T-helper 1 cell (primary cell): ENCODE data around the gene TSPAN32.
"Not testable (repeated sequence)": the region's sequence is repeated elsewhere in the genome, so short reads cannot be mapped to it uniquely, and the experiment has no call there.

Experiments
- DNase-seq, 5 donors: peaks; one replicate each; pipeline ENCODE4 v3.0.0-alpha.2; 2012 to 2020

The TSPAN32 gene

DNA sequence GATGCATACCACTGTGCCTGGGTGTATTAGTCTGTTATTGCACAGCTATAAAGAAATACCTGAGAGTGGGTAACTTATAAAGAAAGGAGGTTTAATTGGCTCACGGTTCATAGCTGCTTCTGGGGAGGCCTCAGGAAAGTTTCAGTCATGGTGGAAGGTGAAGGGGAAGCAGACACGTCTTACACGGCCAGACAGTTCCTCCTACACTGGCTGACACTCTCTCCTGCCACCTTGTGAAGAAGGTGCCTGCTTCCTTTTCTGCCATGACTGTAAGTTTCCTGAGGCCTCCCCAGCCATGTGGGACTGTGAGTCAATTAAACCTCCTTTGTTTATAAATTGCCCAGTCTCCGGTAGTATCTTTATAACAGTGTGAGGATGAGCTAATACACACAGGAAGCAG is 41.7 kb downstream of the TSPAN32 start:
- DNase-seq, result no peak

DNA sequence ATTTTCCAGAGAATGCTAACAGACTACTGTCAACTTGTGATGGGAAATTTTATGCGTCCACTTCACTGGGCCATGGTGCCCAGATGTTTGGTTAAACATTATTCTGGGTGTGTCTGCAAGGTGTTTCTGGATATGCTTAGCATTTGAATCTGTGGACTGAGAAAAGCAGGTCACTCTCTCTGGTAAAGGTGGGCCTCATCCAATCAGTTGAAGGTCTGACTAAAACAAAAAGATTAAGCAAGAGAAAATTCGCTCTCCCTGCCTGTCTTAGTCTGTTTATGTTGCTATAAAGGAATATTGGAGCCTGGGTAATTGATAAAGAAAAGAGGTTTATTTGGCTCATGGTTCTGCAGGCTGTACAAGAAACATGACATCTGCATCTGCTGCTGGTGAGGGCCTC is 43.2 kb downstream of the TSPAN32 start:
- DNase-seq, result no peak

DNA sequence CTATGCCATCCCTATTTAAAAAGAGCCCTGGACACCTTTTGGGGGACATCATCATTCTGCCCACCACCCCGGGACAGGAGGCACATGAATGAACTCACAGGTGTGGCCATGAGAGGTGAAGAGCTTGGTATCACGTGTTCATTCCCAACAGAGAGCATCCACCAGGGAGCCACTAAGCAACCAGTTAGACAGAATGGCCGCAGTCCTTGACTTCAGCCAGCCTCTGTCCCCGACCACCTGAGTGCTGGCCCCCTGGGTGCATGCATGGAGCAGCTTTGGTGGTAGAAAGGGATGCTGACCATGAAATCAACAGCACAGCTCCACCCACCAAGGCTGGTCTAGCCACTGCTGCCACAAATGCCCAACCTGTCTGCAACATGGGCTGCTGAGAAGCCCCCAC is 44.2 kb downstream of the TSPAN32 start:
- DNase-seq, result no peak

DNA sequence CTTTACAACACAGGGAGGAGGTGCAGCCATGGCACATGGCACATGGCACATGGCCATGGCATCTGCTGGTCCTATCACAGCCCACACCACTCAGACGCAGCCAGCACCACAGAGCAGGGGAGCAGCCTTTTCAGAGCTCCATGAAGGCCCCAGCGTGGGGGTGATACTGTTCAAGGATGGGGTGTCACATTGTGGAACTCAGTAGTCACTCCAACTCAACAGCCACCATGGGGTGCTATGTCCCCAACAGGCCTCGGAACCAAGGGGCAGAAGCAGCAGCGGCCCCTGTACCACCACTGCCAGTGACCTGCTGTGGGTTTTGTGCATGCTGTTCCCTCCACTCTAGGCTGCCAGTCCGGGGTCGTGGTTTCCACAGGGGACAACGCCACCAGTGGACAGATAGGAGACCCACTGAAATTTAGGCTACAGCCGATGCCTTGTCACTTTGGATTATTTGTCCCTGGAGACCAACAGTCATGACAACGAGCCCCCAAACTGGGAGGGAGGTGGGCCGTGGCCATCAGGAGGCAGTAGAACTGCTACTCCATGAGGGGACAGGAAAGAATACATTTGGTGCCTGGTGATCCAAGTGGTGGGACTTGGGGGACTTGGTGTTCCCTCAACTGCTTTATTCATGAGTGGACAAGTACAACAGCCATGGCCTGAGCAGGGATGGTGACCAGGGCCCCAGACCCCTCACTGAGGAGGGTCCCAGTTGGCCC is 44.9 kb downstream of the TSPAN32 start:
- no peak for DNase-seq

DNA sequence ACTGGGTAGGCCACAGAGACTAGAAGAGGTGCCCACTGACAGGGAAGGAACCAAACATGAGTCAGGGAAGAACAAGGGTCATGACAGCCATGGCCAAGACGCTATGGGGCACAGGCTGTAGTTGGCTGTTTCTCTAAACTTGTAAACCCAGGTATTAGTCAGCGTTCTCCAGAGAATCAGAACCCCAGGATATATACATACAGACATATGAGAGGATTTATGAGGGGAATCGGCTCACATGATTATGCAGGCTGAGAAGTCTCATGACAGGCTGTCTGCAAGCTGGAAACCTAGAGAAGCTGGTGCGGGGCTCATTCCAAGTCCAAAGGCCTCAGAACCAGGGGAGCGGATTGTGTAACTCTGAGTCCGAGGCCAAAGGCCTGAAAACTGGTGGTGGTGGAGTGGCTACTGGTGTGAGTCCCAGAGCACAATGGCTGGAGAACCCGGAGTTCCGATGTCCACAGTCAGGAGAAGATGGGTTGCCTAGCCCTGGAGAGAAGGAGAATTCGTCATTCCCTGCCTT is 45.6 kb downstream of the TSPAN32 start:
- DNase-seq, result no peak

DNA sequence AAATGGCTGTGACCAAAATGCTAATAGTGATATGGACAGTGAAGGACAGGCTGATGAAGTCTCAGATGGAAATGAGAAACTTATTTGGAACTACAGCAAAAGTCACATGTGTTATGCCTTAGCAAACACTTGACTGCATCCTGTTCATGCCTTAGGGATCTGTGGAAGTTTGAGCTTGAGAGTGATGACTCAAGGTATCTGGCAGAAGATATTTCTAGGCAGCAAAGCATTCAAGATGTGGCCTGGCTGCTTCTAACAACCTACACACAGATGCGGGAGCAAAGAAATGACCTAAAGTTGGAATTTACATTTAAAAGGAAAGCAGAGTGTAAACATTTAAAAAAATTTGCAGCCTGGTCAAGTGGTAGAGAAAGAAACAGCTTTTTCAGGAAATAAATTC is 47.2 kb downstream of the TSPAN32 start:
- DNase-seq, result no peak

DNA sequence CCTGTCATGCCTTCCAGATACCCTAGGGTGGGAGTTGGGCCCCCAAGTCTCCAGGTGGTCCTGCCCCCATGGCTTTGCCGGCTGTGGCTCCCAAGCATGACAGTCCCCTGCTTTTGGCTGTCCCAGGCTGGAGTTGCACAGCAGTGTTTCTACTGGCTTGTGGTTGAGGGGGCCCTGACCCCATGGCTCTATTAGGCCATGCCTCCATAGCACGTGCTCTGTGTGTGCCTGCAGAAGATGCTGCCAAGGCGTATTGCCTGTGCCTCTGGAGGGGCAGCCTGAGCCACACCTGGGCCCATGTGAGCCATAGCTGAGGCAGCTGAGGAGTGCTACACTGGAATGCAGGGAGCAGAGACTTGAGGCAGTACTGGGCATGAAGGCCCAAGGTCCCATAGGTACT is 49.9 kb downstream of the TSPAN32 start:
- DNase-seq, result no peak

DNA sequence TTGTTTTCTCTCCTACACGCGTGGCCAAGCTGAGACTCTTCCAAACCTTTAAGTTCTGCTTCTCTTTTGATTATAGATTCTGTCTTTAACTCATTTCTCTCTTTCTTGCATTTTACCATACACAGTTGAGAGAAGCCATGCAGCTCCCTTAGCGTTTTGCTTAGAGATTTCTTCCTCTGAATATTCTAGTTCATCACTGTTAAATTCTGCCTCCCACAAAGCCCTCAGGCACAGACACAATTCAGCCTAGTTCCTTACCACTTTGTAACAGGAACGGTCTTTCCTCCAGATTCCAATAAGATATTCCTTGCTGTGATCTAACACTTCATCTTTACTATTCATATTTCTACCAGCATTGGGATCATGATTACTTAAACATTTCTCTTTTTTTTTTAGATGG is 50.6 kb downstream of the TSPAN32 start:
- DNase-seq, result no peak

DNA sequence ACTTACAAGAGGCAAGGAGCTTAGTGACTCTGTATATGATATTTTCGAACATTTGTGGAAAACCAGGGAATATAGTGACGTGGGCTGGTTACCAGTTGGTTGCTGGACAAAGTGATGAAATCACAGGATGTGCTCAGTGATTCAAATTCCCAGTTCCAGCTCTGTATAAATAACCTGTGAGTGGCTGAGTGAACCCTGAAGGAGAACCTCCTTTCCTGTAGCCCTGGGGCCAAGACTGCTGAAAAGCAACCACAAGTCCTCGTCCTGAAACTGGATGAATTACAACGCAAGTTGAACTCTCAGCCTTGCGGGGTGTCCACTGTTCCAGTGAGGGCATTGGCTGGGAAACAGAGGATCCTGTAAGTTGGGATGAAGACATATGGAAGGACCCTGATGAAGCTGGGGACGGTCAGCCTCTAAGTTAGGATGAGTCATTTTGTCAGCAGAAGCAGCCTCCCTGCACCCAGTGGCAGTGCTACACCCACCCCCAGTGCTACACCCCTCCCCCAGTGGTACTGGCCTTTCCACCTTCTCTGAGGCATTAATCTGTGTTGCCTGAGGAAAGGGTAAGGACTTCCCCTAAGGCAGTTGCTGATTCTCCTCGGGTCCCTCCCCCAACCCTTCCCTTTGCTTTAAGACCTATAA is 53.3 kb downstream of the TSPAN32 start:
- no peak for DNase-seq

DNA sequence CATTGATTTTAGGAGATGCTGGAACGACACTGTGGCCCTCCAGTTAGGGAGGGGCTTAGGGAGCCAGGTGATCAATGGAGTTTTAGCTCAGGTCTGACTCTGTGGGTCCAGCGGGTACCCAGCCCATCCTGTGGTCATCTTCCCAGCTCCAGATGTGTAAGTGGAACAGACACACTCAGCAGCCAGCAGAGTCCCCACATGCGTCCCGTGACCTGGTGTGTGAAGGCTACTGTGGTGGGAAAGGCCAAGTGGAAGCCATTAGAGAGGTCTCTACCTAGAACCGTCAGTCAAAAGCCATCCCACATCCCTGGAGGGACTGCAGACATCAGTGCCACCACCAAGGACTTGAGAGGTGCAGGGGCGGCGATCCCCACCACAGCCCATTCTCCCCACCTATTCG is 55.4 kb downstream of the TSPAN32 start:
- DNase-seq, result no peak

DNA sequence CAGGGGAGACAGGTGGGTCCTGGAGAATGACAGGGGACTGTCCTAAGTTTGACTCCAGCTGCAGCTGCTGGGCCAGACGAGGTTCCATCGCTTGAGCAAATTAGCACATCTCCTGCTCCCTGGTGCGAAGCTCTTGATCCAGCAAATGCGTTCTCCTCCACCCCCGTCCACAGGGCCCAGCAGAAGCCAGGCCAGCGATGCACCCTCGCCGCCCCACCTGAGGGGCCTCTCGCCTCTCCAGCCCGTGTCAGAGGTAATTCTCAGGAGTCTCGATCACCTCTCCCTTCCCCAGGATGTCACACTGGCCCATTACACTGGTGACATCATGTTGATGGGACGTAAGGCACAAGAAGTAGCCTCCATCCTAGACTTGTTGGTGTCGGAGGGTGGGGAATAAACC is 55.8 kb downstream of the TSPAN32 start:
- DNase-seq, result not testable (repeated sequence)

DNA sequence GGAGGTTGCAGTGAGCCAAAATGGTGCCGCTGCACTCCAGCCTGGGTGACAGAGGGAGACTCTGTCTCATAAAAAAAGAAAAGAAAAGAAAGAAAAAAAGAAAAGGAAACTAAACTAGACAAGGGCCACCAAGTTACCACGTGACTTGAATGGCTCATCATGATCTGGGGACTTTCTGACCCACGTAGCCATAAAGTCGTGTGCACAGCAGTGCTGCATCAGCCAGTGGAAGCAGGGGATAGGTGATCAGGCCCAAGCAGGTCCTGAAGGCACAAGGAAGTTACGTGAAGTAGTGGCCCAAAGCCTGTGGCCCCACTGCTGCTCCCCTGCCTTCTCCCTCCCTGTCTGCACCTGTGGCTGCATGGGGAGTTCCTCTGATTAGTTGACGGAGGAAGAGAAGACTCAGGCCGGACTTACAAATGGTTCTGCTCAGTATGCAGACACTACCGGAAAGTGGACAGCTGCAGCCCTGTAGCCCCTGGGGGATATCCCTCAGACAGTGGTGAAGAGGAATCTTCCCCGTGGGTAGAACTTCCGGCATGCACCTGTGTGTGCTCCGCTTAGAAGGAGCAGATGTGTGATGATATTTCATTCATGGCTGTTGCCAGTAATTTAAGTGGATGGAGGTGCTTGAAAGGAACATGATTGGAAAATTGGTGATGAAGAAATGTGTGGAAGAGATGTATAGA is 57.1 kb downstream of the TSPAN32 start:
- DNase-seq, result no peak

DNA sequence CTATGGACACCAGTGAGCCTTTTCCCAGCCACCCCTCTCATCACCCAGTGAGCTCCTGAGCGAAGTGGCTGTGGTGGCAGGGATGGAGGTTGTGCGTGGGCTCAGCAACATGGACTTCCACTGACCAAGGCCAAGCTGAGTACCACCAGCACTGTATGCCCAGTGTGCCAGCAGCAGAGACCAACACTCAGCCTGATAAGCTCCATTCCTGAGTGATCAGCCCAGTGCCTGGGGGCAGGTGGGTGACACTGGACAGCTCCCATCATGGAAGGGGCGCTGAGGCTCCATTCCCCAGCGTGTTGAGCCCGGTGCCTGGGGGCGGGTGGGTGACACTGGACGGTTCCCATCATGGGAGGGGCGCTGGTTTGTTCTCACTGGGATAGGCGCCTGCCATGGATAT is 57.7 kb downstream of the TSPAN32 start:
- no peak for DNase-seq

DNA sequence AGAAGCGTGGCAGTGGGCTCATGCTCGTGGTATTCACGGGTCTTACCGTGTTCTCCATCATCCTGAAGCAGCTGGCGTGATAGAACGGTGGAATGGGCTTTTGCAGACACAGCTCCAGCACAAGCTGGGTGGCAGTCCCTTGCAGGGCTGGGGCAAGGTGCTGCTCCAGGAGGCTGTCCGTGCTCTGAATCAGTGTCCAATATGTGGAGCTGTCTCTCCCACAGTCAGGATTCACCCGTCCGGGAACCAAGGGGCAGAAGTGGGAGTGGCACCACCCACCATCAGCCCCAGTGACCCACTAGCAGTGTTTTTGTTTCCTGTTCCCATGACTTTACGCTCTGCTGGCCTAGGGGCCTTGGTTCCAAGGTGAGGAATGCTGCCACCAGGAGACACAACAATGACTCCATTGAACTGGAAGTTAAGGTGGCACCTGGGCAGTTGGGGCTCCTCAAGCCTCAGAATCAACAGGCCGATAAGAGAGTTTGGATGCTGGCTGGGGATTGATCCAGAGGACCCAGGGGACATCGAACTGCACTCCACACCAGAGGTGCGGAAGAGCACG is 58.3 kb downstream of the TSPAN32 start:
- no peak for DNase-seq

DNA sequence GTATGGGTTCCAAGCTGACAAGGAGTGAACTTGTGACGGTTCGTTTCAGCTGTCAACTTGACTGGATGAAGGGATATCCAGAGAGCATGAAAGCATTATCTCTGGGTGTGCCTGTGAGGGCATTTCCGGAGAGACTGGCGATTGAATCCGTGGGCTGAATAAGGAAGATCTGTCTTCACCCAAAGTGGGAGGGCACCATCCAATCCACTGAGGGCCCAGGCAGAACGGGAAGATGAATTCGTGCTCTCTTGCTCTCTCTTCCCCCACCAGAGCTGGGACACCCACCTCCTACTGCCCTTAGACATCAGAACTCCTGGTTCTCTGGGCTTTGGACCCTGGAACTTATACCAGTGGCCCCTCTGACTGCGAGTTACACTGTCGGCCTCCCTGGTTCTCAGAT is 59.8 kb downstream of the TSPAN32 start:
- no peak for DNase-seq

DNA sequence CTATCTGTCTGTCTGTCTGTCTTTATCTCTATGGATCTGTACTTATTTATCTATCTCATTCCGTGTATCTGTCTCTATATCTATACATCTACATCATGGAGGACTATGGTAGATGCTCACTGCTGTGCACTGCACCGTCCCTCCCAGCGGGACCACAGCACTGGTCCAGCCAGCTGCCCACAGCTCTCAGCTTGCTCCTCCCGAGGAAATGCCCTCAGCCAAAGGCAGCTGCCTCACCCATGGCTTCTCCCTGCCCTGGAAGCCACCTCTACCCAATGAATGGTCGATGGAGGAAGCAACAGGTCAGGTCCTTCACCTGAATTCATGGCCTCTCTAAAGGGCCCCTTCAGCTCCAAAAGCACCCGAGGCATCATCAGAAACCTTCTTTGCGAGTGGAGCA is 60.6 kb downstream of the TSPAN32 start:
- DNase-seq, result no peak

DNA sequence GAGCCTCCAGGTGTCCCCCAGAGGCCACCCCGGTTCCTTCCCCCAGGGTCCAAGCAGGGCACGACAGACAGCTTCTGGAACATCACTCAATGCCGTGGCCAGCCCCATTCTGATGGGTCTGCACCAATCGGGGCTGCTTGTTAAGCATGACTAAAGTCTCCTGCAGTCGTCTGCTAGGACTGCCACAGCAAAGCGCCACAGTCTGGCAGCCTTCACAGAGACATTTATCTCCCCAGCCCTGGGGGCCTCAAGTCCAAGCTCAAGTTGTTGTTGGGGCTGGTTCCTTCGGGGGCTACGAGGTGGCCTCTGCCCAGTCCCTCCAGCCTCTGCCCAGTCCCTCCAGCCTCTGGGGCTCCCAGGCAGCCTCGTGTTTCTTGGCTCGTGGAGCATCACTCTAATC is 61.3 kb downstream of the TSPAN32 start:
- DNase-seq, result no peak

DNA sequence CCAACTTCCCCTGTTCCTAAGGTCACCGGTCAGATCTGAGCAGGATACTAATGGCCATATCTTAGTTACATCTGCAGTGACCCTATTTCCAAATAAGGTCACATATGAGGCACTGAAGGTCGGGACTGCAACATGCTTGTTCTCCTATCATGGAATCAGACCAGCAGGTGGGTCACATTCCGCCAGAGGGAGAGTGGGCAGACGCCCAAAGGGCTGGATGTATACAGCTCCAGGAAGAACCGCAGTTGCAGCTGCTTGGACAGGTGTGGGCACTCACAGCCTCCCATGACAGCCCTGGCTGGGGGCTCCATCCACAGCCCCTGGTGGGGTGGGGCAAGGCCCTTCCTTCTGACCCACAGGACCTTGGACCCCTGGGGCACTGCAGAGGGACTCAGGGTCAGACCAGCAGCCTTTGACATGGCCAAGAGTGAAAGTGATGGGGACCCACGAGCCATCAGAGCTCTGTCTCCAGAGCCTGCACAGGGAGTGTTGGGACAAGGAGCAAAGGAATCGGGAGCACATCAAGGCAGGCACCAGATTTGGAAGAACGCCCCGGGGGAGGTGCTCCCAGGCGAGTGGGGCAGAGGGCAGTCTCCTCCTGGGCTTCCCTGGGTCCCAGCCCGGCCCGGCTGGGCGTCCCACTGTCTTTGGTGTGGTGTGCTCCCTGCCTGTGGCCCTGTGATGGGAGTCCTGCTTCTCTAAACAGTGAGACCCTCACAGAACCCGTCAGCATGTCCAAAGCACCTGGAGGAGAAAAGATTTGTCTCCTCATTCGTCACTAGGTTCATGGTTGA is 62.0 kb downstream of the TSPAN32 start:
- DNase-seq, result no peak

DNA sequence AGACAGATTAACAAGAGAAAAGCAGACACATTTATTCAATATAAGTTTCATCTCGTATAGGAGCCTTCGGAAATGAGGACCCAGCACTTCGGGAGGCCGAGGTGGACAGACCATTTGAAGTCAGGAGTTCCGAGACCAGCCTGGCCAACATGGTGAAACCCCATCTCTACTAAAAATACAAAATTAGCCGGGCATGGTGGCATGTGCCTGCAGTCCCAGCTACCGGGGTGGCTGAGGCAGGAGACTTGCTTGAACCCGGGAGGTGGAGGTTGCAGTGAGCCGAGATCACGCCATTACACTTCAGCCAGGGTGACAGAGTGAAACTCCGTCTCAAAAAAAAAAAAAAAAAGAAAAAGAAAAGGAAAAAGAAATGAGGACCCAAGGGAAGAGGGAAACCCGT is 62.6 kb downstream of the TSPAN32 start:
- not testable (repeated sequence) for DNase-seq

DNA sequence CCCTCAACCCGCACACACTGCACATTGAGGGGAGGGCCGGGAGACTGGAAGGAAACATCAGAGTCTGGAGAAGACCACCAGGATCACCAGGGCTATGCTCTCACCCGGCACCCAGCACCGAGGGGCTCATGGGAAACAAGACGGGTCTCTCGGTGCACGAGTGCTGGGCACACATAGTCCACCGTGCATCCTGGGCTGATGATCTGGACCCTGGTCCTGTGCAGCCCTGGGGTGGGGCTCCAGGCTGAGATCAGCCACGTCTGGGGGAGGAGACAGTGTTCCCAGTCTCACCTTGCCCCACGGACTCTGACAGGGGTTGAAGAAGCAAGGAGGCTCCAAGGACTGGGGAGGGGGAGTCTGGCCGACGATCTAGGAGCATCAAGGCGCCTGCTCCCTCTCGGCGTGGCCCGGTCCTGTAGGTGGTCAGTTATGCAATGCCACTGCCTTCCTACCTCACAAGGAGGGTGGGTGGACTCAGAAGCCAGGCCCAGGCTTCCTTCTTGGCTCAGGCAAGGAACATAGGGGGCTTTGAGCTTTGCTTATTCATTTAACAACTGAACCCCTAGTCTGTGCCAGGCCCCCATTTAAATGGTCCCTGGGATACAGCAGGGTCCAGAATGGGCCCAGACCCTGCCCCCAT is 63.9 kb downstream of the TSPAN32 start:
- DNase-seq, result no peak

DNA sequence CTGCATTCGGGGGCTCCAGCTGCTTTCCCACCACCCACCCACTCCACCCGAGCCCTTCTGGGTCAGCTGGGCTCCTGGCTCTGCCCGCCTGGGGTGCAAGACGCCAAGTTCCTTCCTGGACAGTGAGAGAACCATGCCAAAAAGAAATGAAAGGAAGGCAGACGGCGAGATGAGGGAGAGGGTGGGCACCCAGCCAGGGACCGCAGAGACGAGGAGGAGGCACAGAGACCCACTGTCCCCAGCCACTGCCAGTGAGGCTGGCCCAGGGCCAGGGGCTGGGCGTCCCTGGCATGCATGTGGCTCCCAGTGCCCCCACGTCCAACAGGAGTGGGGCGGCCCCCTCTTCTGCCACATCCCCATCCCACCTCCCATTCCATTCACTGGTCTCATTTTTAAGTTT is 64.5 kb downstream of the TSPAN32 start:
- DNase-seq, result no peak

DNA sequence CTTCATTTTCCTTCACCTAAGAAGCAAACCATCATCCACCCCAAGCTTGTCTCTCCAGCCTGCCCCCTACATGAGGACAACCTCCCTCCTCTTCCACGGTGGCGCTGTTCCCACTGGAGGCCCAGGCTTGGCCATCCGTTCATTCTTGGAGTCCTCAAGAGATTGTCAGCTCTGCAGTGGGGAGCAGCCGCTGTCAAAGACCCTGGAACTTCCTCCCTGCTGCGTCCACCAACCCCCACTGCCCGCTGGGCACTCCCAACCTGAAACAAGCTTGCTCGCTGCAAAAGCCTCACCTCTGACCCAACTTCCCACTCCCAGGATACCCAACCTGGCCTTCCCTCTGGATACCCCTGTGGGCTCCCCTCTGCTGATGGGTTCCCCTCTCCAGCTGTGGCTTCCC is 64.9 kb downstream of the TSPAN32 start:
- no peak for DNase-seq
